ENCODE measurements around the gene SIDT1.
A peak's percentile ranks its signal among the peaks of the same experiment; 100 is the strongest.

Gene SIDT1

DNA sequence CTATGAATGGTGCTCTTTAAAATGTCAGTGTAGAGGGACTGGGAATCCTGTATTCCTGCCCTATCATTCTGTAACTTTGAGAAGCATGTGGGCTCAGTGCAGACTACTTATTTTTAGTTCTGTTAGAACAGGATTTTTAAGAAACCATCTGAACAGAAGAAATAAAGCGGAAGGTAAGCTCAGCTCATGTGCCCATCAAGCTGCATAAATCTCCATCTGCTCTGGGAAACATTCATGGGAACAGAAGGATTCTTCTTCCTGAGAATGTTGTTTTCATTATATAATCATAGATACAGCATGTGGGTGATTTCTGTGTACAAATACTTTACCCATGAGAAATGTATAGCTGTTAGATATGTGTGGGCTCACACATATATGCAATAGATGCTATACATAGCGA, 69.9 kb downstream of the SIDT1 start:
- no peaks in the 10 kb centered on the region for H3K9me2 ChIP-seq (replicated peaks; ENCODE audit: low read depth, low read length)
- H3K9me3 ChIP-seq (ENCODE audit: insufficient read depth, low read depth, low read length) = no peaks in the 10 kb centered on the region
- no peak overlapping the region for H3K4me3 ChIP-seq (ENCODE audit: low read length, poor library complexity, severe bottlenecking)
- no peaks in the 10 kb centered on the region for H3K79me2 ChIP-seq (ENCODE audit: insufficient read depth, low read length)
- peaks cover 11% of the 10 kb centered on the region for H3K4me1 ChIP-seq (ENCODE audit: insufficient read depth, low read length, poor library complexity, severe bottlenecking)
- no peaks in the 10 kb centered on the region for H3K27me3 ChIP-seq (ENCODE audit: insufficient read depth, low read length, poor library complexity, severe bottlenecking)
- no peaks in the 10 kb centered on the region for H4K20me1 ChIP-seq (ENCODE audit: insufficient read depth, low read length, poor library complexity, severe bottlenecking)
- H3K9ac ChIP-seq (ENCODE audit: low read depth, low read length, poor library complexity, severe bottlenecking) = no peak overlapping the region
- TF ChIP-seq, protein P1, sequence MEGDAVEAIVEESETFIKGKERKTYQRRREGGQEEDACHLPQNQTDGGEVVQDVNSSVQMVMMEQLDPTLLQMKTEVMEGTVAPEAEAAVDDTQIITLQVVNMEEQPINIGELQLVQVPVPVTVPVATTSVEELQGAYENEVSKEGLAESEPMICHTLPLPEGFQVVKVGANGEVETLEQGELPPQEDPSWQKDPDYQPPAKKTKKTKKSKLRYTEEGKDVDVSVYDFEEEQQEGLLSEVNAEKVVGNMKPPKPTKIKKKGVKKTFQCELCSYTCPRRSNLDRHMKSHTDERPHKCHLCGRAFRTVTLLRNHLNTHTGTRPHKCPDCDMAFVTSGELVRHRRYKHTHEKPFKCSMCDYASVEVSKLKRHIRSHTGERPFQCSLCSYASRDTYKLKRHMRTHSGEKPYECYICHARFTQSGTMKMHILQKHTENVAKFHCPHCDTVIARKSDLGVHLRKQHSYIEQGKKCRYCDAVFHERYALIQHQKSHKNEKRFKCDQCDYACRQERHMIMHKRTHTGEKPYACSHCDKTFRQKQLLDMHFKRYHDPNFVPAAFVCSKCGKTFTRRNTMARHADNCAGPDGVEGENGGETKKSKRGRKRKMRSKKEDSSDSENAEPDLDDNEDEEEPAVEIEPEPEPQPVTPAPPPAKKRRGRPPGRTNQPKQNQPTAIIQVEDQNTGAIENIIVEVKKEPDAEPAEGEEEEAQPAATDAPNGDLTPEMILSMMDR (conservative IDR thresholded peaks at IDR 0.05; ENCODE audit: low read length) = no peak
- no peak for TF ChIP-seq EZH2phosphoT487 (IDR thresholded peaks at IDR 0.05; ENCODE audit: borderline replicate concordance)
- H3K36me3 ChIP-seq (ENCODE audit: insufficient read depth, low read length) = no peaks in the 10 kb centered on the region
- H2AFZ ChIP-seq (ENCODE audit: low read length) = no peak overlapping the region
- no peak overlapping the region for H3K4me2 ChIP-seq (ENCODE audit: low read depth, low read length, poor library complexity, severe bottlenecking)
- H3F3A ChIP-seq (ENCODE audit: low read depth) = peaks cover 4% of the 10 kb centered on the region; the same call in 1 of the 2 replicates

DNA sequence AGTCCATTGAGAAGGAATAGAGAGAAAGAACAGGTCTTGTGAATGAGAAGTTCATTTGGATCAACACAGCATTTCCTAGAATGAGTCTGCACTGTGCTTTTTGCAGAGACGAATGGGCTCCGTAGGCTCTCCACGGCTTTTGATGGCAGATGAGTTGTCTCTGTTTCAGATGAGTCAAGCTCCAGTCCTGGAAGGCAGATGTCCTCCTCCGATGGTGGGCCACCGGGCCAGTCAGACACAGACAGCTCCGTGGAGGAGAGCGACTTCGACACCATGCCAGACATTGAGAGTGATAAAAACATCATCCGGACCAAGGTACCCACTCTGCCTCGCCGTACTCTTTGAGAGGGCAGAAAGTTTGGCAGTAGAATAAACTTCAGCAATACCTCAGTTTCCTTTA, 70.5 kb downstream of the SIDT1 start:
- no peaks in the 10 kb centered on the region for H3K9me2 ChIP-seq (replicated peaks; ENCODE audit: low read depth, low read length)
- no peak overlapping the region for H3K9ac ChIP-seq (ENCODE audit: low read depth, low read length, poor library complexity, severe bottlenecking)

DNA sequence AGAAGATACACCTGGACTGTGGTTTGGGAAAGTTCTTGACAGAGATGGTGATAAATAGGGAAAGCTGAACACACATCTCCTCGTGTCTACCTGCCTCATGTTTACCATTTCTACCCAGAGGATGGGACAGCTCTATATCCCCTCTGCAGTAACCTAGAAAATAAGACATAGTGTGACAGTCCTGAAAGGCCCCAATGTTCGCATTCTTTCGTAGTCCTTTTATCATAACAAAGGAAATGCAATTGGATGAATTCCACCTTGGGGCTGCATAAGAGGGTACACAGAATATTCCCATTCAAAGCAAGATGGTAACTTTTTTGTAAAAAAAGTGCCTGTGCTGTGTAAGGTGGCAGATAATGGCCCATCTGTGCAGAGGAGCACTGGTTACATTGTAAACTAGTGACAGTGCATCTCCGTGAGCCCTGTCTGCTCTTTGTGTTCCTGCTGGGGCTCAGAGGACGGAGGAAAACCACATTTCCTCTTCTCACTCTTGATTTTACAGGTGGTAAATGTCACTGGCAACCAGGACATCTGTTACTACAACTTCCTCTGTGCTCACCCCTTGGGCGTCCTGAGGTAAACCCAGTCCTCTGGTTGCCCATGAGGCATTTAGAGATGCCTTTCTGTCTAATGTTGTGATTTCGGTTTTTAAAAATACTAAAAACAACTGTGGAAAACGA, 74.3 kb downstream of the SIDT1 start:
- Histone ChIP-seq H3K4me3 (ENCODE audit: low read length, poor library complexity, severe bottlenecking) (peak overlapping the region; percentile 33), H3K36me3 (ENCODE audit: insufficient read depth, low read length) (no peaks in the 10 kb centered on the region), H3K9me3 (ENCODE audit: insufficient read depth, low read depth, low read length) (no peaks in the 10 kb centered on the region), H3K9ac (ENCODE audit: low read depth, low read length, poor library complexity, severe bottlenecking) (no peak overlapping the region), H3K27me3 (ENCODE audit: insufficient read depth, low read length, poor library complexity, severe bottlenecking) (no peaks in the 10 kb centered on the region), H2AFZ (ENCODE audit: low read length) (no peak overlapping the region), H3F3A (ENCODE audit: low read depth) (peaks cover 4% of the 10 kb centered on the region; the same call in 1 of the 2 replicates), H3K9me2 (replicated peaks; ENCODE audit: low read depth, low read length) (no peaks in the 10 kb centered on the region), H4K20me1 (ENCODE audit: insufficient read depth, low read length, poor library complexity, severe bottlenecking) (no peaks in the 10 kb centered on the region), H3K4me1 (ENCODE audit: insufficient read depth, low read length, poor library complexity, severe bottlenecking) (peaks cover 25% of the 10 kb centered on the region), H3K79me2 (ENCODE audit: insufficient read depth, low read length) (no peaks in the 10 kb centered on the region), H3K4me2 (ENCODE audit: low read depth, low read length, poor library complexity, severe bottlenecking) (peak overlapping the region; percentile 62)
- TF ChIP-seq, protein P1 (conservative IDR thresholded peaks at IDR 0.05; ENCODE audit: low read length) = no peak
- TF ChIP-seq EZH2phosphoT487 (IDR thresholded peaks at IDR 0.05; ENCODE audit: borderline replicate concordance) = no peak

More for the DNA sequence above, 70.5 kb downstream of the SIDT1 start:
- Histone ChIP-seq H3K4me3 (ENCODE audit: low read length, poor library complexity, severe bottlenecking) (no peak overlapping the region), H4K20me1 (ENCODE audit: insufficient read depth, low read length, poor library complexity, severe bottlenecking) (no peaks in the 10 kb centered on the region), H3K9me3 (ENCODE audit: insufficient read depth, low read depth, low read length) (no peaks in the 10 kb centered on the region), H2AFZ (ENCODE audit: low read length) (no peak overlapping the region), H3K4me1 (ENCODE audit: insufficient read depth, low read length, poor library complexity, severe bottlenecking) (peaks cover 17% of the 10 kb centered on the region), H3K36me3 (ENCODE audit: insufficient read depth, low read length) (no peaks in the 10 kb centered on the region), H3K27me3 (ENCODE audit: insufficient read depth, low read length, poor library complexity, severe bottlenecking) (no peaks in the 10 kb centered on the region), H3K4me2 (ENCODE audit: low read depth, low read length, poor library complexity, severe bottlenecking) (no peak overlapping the region), H3F3A (ENCODE audit: low read depth) (peaks cover 4% of the 10 kb centered on the region; the same call in 1 of the 2 replicates), H3K79me2 (ENCODE audit: insufficient read depth, low read length) (no peaks in the 10 kb centered on the region)
- TF ChIP-seq EZH2phosphoT487 (IDR thresholded peaks at IDR 0.05; ENCODE audit: borderline replicate concordance) = no peak
- TF ChIP-seq, protein P1 (conservative IDR thresholded peaks at IDR 0.05; ENCODE audit: low read length) = no peak
